B cell (primary cell): Measurements from ENCODE around the gene ALKBH3. TPM values are rescaled to one million over a fixed set of nuclear protein-coding genes. Genes with fewer than 3 reads are reported as not detected.

Source experiments
- ATAC-seq: fragments of 200-7000 bp; cut with Tn5 transposase; one replicate; pipeline ENCODE4 v1.10.0; 2021; ENCODE audit warnings: low read depth, mild to moderate bottlenecking, moderate number of reproducible peaks, moderate library complexity
- CTCF ChIA-PET: fragments of 350-600 bp; sonication (Branson Sonifier 250); formaldehyde crosslinking; loops from one replicate; lab custom pipeline; 2021; ENCODE audit warnings: antibody characterized with exemption, inconsistent platforms; lab: Charles Lee
- POLR2A ChIA-PET: fragments of 350-600 bp; sonication (Branson Sonifier 250); formaldehyde crosslinking; loops from one replicate; lab custom pipeline; 2021; ENCODE audit warnings: antibody characterized with exemption; lab: Charles Lee
- DNase-seq: peaks from one replicate; pipeline ENCODE4 v3.0.0; 2013
- H2AFZ ChIP-seq: 2 replicates; pipeline ENCODE4 v1.6.1; 2012; ENCODE audit warnings: mild to moderate bottlenecking, low read depth, low read length; ENCODE audit not compliant: insufficient read depth, poor library complexity, severe bottlenecking
- H3K27ac ChIP-seq, 2 donors: 1 replicate in 1 of 2; 2 replicates in 1 of 2; pipeline ENCODE4 v1.5.1; 2012 to 2013; ENCODE audit warnings: low read length in 2 of 2, mild to moderate bottlenecking in 2 of 2, moderate library complexity in 1 of 2
- H3K27me3 ChIP-seq, 4 experiments: fragments of 200-600 bp in 1 of 4; sonication (generic) in 1 of 4; replicated peaks in 1 of 4; 1 replicate in 2 of 4; 2 replicates in 2 of 4; pipeline versions ENCODE4 v1.6.1 to v1.7.0; 2013 to 2016; ENCODE audit warnings: low read length in 3 of 4, mild to moderate bottlenecking in 2 of 4, mixed read lengths in 1 of 4, moderate library complexity in 1 of 4; ENCODE audit not compliant: insufficient read depth in 4 of 4, control insufficient read depth in 3 of 4; ENCODE audit errors: control extremely low read depth in 1 of 4
- H3K36me3 ChIP-seq, 2 experiments: replicated peaks in 1 of 2; 1 replicate in 1 of 2; 2 replicates in 1 of 2; pipeline versions ENCODE4 v1.6.1 to v1.7.1; 2013; ENCODE audit warnings: low read length in 1 of 2; ENCODE audit not compliant: insufficient read depth in 2 of 2, control insufficient read depth in 1 of 2; ENCODE audit errors: control extremely low read depth in 1 of 2, extremely low read depth in 1 of 2
- H3K4me1 ChIP-seq, 2 donors: fragments of 200-600 bp in 1 of 2; sonication (generic) in 1 of 2; 1 replicate in 1 of 2; 2 replicates in 1 of 2; pipeline versions ENCODE4 v1.5.1 to v1.6.1; 2013 to 2017; ENCODE audit warnings: low read length in 2 of 2; ENCODE audit not compliant: control insufficient read depth in 2 of 2, insufficient read depth in 2 of 2
- H3K4me2 ChIP-seq: replicated peaks from 2 replicates; pipeline ENCODE3; 2012; ENCODE audit warnings: mild to moderate bottlenecking, low read depth, low read length; ENCODE audit not compliant: poor library complexity, severe bottlenecking
- H3K4me3 ChIP-seq, 5 experiments: fragments of 200-600 bp in 1 of 5; sonication (generic) in 1 of 5; 1 replicate in 3 of 5; 2 replicates in 2 of 5; pipeline versions ENCODE4 v1.5.1 to v1.7.0; 2011 to 2016; ENCODE audit warnings: low read length in 4 of 5, mild to moderate bottlenecking in 4 of 5, low read depth in 2 of 5, control low read depth in 1 of 5, moderate library complexity in 1 of 5; ENCODE audit not compliant: insufficient read depth in 1 of 5; ENCODE audit errors: control extremely low read depth in 1 of 5, extremely low read depth in 1 of 5
- H3K79me2 ChIP-seq: fragments of 200-600 bp; sonication (generic); one replicate; pipeline ENCODE4 v1.6.0; 2016; ENCODE audit warnings: low read length; ENCODE audit not compliant: control insufficient read depth, insufficient read depth
- H3K9ac ChIP-seq: fragments of 200-600 bp; sonication (generic); 2 replicates; pipeline ENCODE4 v1.6.1; 2017; ENCODE audit warnings: mild to moderate bottlenecking, low read length, moderate library complexity
- H3K9me3 ChIP-seq, 3 donors: one replicate each; pipeline versions ENCODE4 v1.6.1 to v1.7.1; 2013; ENCODE audit warnings: low read length in 2 of 3; ENCODE audit not compliant: control insufficient read depth in 2 of 3, insufficient read depth in 1 of 3; ENCODE audit errors: control extremely low read depth in 1 of 3
- H4K20me1 ChIP-seq: 2 replicates; pipeline ENCODE4 v1.6.0; 2012; ENCODE audit warnings: mild to moderate bottlenecking, low read length; ENCODE audit not compliant: insufficient read depth, control insufficient read depth, poor library complexity, severe bottlenecking
- H3K27ac Mint-ChIP-seq: one replicate; pipeline ENCODE4 v1.8.0; 2021; ENCODE audit warnings: mixed read lengths
- H3K27me3 Mint-ChIP-seq: one replicate; pipeline ENCODE4 v1.8.0; 2021; ENCODE audit warnings: mixed read lengths
- H3K4me1 Mint-ChIP-seq: one replicate; pipeline ENCODE4 v1.8.0; 2021; ENCODE audit warnings: mixed read lengths
- H3K4me3 Mint-ChIP-seq: one replicate; pipeline ENCODE4 v1.8.0; 2021; ENCODE audit warnings: mixed read lengths
- H3K9me3 Mint-ChIP-seq: one replicate; pipeline ENCODE4 v1.8.0; 2022; ENCODE audit warnings: mixed read lengths; ENCODE audit not compliant: insufficient read depth
- EZH2 ChIP-seq: IDR thresholded peaks from 2 replicates; pipeline ENCODE4 v1.6.1; 2012; ENCODE audit warnings: borderline replicate concordance, low read depth, mild to moderate bottlenecking, moderate library complexity, low read length; ENCODE audit not compliant: insufficient read depth, poor library complexity, severe bottlenecking
- WGBS: methylation state at CpG from one replicate; pipeline ENCODE4 v1.1.5; 2013; ENCODE audit warnings: missing lambda C conversion rate; ENCODE audit not compliant: insufficient coverage; 5-methylcytosine and 5-hydroxymethylcytosine counted together
- intact Hi-C: fragments of 100-400 bp; cut with micrococcal nuclease; formaldehyde crosslinking; loops from one replicate; pipeline ENCODE4 v1.10.0; 2022
- polyA plus RNA-seq: library from polyadenylated mRNA; depleted of rRNA; stranded (reverse); fragments of >200 nt; gene quantifications from 2 replicates; pipeline ENCODE4 v1.2.3, GENCODE V29; 2012
- total RNA-seq, 2 donors: library from RNA; stranded (reverse); fragments of 120-200 nt in 1 of 2; gene quantifications; 1 replicate in 1 of 2; 2 replicates in 1 of 2; pipeline versions ENCODE4 v1.2.3 to v1.2.4, GENCODE V29; 2013 to 2022
- TF ChIP-seq, protein P1 (sequence below): fragments of 200-600 bp; IDR thresholded peaks from one replicate; pipeline ENCODE4 v1.8.0; 2022; ENCODE audit warnings: antibody characterized with exemption, mild to moderate bottlenecking

Gene ALKBH3
- total and polyA plus RNA-seq, 2 donors (not counting 1 experiment from before 2014, with no cell fraction given) = 22.3 to 26.7 TPM

DNA sequence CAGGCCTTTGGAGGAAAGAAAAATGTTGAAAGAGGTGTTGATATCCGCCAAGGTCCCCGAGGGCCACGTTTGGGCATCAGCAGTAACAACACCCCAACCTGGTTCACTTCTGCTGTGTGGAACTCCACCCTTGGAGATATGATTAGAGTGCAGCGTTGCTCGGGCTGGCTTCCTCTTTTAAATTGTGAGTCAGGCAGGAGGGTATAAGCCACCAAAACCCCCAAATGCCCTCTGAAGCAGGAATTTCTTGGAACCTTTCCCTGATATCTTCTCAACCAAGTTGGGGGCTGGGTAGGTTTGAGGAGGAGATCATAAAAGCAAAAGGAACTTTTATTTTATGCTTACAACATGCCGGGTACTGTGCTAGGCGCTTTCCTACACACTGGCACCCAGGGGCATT lies 55.4 kb downstream of the ALKBH3 start:
- Histone ChIP-seq H3K4me3 (no peak overlapping the region), H3K27ac (no peak overlapping the region), H3K9me3 (peaks cover 0 to 2% (median 0%) of the 10 kb centered on the region in 3 donors), H3K79me2 (no peaks in the 10 kb centered on the region), H2AFZ (no peak overlapping the region), H3K4me2 (no peak overlapping the region), H3K27me3 (peaks cover 0 to 7% (median 0%) of the 10 kb centered on the region in 4 experiments), H3K36me3 (no peaks in the 10 kb centered on the region), H3K4me1 (no peaks in the 10 kb centered on the region), H4K20me1 (no peaks in the 10 kb centered on the region), H3K9ac (no peak overlapping the region)
- H3K4me1 Mint-ChIP-seq = no peaks in the 10 kb centered on the region
- intact Hi-C loops = no loop called here
- no peaks in the 10 kb centered on the region for H3K9me3 Mint-ChIP-seq
- H3K27me3 Mint-ChIP-seq = peaks cover 14% of the 10 kb centered on the region
- DNase-seq = no peak
- ATAC-seq = no peak
- no peak overlapping the region for H3K27ac Mint-ChIP-seq
- H3K4me3 Mint-ChIP-seq = no peak overlapping the region
- TF ChIP-seq, protein P1, sequence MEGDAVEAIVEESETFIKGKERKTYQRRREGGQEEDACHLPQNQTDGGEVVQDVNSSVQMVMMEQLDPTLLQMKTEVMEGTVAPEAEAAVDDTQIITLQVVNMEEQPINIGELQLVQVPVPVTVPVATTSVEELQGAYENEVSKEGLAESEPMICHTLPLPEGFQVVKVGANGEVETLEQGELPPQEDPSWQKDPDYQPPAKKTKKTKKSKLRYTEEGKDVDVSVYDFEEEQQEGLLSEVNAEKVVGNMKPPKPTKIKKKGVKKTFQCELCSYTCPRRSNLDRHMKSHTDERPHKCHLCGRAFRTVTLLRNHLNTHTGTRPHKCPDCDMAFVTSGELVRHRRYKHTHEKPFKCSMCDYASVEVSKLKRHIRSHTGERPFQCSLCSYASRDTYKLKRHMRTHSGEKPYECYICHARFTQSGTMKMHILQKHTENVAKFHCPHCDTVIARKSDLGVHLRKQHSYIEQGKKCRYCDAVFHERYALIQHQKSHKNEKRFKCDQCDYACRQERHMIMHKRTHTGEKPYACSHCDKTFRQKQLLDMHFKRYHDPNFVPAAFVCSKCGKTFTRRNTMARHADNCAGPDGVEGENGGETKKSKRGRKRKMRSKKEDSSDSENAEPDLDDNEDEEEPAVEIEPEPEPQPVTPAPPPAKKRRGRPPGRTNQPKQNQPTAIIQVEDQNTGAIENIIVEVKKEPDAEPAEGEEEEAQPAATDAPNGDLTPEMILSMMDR = no peak
- TF ChIP-seq EZH2 = no peak
- POLR2A ChIA-PET = no interaction called here
- CTCF ChIA-PET = no interaction called here
- 34% methylated on average over 5 of the region's 7 CpGs for WGBS

DNA sequence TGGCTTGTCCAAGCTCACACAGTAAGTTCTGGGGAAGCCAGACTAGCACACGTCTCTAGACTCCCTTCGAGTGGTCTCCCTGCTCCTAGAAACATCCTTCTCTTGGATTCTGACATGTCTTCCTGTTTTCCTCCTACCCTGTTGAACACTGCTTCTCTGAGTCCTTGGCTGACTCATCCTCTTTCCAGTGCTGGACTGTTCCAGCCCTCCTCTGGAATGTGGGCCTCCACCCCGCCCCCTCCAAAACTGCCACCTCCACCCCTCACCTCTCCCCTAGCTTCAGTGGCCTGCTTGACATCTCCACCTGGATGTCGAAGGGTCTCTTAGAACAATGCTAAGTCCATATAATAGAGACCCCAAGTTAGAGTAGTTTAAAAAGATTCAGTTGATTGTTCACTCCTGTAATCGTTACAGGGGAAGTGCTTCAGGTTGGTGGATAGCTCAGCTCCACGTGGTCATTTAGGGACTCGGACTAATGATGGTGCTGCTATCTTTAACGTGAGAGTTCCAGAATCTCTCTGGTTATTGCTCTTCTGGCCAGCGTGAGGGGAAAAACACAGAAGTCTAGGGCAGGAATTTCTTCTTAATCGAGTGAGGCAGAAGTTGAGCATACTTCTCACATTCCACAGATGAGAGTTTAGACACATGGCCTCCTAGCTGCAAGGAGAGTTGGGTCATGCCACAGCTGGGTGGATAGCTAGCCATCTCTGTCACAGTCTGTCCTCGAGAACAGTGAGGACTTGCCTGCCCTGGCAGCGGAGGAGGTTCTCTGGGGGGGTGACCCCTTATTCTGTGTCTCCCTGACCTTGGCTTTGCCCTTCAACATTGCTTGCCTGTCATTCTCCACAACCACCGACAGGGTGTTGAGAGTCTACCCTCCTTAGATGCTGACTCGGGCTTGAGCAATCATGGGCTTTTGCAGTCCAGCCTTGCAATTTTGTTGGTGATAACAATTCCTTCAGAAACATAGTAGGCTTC lies 57.1 kb downstream of the ALKBH3 start:
- 88% methylated on average over 8 of the region's 14 CpGs for WGBS
- Histone ChIP-seq H3K4me1 (peaks cover 5 to 6% of the 10 kb centered on the region in 2 donors), H3K9me3 (peaks cover 0 to 5% (median 0%) of the 10 kb centered on the region in 3 donors), H3K9ac (no peak overlapping the region), H3K4me3 (no peak overlapping the region), H3K4me2 (no peak overlapping the region), H2AFZ (no peak overlapping the region), H3K27ac (no peak overlapping the region), H4K20me1 (no peaks in the 10 kb centered on the region), H3K27me3 (peaks cover 0 to 18% (median 4%) of the 10 kb centered on the region in 4 experiments), H3K36me3 (no peaks in the 10 kb centered on the region), H3K79me2 (no peaks in the 10 kb centered on the region)
- no peaks in the 10 kb centered on the region for H3K9me3 Mint-ChIP-seq
- peaks cover 4% of the 10 kb centered on the region for H3K4me1 Mint-ChIP-seq
- ATAC-seq (no peak), DNase-seq (no peak)
- peaks cover 21% of the 10 kb centered on the region for H3K27me3 Mint-ChIP-seq
- TF ChIP-seq EZH2 = no peak
- TF ChIP-seq, protein P1 = no peak
- H3K27ac Mint-ChIP-seq = no peak overlapping the region
- H3K4me3 Mint-ChIP-seq = no peak overlapping the region
- CTCF ChIA-PET = no interaction called here
- intact Hi-C loops = no loop called here
- POLR2A ChIA-PET = no interaction called here
